Esophagus squamous epithelium (tissue), 4 donors: ENCODE data around the gene OGFOD3.

Source experiments
- CTCF ChIP-seq, 6 experiments: fragments of 450-650 bp in 4 of 6; fragments of 200-600 bp in 2 of 6; sonication (generic) in 2 of 6; IDR thresholded peaks; one replicate each; pipeline ENCODE4 v1.5.1; 2016 to 2019; ENCODE audit warnings: antibody characterized with exemption in 6 of 6, mild to moderate bottlenecking in 4 of 6, moderate library complexity in 4 of 6
- POLR2A ChIP-seq, 4 donors: fragments of 450-650 bp; IDR thresholded peaks; one replicate each; pipeline ENCODE4 v1.6.1; 2017; ENCODE audit warnings: antibody characterized with exemption in 4 of 4, mild to moderate bottlenecking in 4 of 4, moderate library complexity in 3 of 4

GRCh38 chr17:82411396-82412053, 6.9 kb downstream of the OGFOD3 start:
- TF ChIP-seq CTCF (IDR thresholded peaks at IDR 0.05) (no peak), POLR2A (IDR thresholded peaks at IDR 0.05) (no peak)
